ENCODE measurements around the gene TRIB2.

TRIB2 gene

DNA sequence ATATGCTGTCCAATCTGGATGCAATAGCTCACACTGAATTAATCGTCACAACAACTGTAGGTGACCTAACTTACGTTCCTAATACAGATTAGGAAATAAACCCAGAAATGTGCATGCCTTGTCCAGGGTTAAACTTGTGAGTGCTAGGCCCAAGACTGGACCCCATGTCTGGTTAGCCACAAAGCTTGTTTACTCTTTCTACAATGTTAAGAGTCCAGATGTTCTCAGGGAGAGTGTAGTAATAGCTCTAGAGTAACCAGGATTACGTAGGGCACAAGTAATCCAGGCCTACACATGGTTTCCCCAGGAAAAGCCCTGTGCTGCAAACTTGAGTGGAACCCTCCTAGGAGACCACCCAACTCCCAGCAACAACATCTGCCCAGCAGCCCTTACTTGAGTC lies 26.2 kb downstream of the TRIB2 start:
- DNase-seq (ENCODE audit: low spot score) = no peak

GRCh38 chr2:12750166-12750905 lies 33.6 kb downstream of the TRIB2 start:
- no peak for DNase-seq (ENCODE audit: low spot score)

- DNase-seq (ENCODE audit: low spot score) = no peak
Measured at GRCh38 chr2:12754643-12755042, 37.9 kb downstream of the TRIB2 start.

DNA sequence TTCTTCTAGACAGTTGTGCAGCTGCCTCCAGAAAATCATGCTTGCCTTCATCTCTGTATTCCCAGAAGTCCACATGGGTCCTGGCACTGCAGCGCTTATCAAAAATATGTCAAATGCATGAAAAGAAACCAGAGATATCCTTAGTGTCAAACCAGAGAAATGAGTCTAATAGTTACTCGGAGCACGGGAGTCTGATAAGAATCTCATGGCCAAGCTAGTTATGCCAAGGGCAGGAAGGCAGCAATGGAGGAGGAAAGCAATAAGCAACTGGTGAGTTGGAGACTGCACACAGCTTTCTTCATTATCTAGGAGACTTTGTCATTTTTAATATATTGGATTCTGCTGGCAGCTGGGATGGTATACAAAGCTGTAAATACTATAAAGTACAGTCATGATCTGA lies 38.6 kb downstream of the TRIB2 start:
- no peak for DNase-seq (ENCODE audit: low spot score)

- DNase-seq (ENCODE audit: low spot score) = no peak
Measured at GRCh38 chr2:12759248-12759647, 42.5 kb downstream of the TRIB2 start.

DNA sequence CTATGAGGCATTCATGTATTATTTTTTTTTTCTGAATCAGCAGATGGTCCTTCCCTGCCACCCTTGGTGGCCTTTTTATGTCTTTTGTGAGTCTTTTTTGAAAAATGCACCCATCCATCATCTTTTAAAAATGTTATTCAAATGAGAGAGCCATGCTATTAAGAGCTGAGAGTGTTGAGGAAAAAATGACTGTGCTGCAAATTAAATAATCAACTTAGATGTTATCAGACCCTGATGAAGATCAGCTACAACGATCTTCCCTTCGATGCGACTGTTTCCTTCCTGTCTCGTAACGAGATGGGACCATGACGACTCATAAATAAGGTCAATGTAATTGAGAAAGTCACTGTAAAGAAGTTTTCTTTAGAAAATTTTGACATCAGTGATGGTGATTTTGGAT lies 44.4 kb downstream of the TRIB2 start:
- no peak for DNase-seq (ENCODE audit: low spot score)

DNA sequence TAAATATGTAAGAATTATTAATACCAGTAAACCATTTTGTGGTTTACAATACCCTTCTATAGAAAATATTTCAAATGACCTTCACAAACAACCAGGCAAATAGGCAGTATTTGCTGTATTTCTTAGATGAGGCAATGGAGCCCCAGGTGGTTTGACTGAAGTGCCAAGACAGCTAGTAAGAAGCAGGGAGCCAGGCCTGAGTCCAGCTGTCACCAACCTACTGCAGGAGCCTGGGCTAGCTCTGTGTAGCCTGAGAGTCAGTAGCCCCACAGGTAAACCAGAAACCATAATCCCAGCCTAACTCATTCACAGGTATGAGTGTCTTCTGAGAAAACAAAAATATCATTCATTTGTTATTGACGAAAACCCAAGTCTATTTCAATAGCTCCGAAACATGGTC lies 45.6 kb downstream of the TRIB2 start:
- no peak for DNase-seq (ENCODE audit: low spot score)

DNA sequence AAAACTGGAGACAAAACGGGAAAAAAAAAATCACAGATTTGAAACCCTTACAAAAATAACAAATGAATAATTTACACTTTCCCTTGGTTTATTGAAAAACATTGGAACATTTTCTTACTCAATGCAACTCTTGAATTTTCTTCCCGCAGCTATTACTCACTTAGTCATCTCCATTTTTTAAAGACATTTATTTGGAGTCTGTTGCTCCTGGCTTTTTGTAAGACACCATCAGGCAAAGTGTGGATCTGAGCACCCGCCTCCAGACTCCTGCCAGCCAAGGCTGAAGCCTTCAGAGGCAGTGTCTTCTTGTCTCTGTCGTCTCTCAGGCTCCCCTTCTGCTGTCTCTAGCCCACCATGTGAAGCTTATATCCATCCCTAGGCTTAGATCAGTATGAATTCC lies 46.2 kb downstream of the TRIB2 start:
- no peak for DNase-seq (ENCODE audit: low spot score)

GRCh38 chr2:12763486-12763885 lies 46.8 kb downstream of the TRIB2 start:
- no peak for DNase-seq (ENCODE audit: low spot score)

- no peak for DNase-seq (ENCODE audit: low spot score)
Measured at GRCh38 chr2:12764075-12764730, 47.5 kb downstream of the TRIB2 start.

DNA sequence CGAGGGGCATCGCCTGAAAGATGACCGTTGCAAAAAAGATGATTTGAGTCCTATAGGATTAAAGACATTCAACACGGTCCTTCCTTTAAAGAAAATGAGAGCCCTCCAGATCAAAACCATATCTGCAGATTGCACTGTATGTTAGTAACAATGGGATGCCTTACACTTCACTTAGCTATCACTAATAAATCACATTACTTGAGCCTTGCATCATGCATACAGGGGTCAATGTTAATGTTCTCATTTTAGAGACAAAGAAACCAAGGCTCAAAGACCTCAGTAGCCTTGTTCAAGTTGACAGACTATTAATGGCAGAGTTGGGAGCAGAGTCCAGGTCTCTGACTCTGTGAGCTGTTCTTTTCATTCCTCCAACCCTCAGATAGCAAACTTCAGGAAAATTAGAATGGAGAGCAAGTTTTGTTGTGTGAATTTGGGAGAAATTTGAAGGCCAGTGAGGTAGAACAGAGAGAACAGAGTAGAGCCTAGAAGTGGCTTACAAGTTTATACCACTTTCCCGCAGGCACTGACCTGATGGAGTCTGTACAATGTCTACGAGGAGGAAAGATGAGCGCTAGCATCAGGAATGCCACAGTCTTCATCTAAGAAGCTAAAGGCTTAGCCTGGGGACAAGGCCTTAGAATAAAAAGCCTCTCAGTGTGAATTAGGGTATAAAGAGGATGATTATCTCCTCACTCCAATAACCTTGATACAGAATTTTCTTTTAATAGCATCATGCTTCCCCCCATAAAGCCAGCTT lies 48.3 kb downstream of the TRIB2 start:
- DNase-seq (ENCODE audit: low spot score) = no peak

DNA sequence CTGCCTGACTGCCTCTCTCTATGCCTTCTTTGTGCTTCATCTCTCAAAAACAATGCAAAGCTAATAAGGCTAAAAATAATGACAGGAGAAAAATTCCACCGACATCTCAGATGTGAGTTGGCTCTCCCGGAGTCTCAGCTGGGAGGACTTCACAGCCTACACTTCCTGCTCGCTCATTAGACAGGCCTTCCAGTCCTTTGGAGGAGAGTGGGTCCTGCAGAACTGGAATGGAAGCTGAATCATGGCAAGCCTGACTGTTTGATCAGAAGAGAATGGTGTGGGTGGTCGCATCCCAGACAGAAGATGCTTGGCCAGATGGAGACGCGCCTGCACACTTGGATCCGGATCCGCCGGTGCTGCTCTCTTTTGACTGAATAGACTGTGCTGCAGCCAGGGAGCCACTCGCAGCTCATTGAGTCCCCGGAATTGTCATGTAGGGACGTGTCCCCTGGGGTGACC lies 49.7 kb downstream of the TRIB2 start:
- no peak for DNase-seq (ENCODE audit: low spot score)

DNA sequence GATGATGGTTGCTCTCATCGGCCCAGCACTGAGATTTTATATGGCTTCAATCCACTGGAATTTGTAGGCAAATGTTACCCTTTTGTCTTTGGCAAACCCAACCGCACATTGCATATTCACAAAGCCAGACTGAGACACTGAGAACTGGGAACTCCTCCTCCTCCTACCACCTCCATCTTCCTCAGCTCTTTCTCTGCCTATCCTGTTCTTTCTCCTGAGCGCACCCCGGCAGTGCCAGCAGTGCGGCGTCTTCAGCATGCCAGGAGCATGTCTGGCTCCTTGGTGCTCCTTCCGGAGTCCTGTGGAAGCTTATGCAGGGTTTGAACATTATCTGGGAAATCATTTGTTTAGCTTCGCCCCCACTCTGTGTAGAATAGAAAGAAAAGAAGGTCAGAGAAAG lies 50.8 kb downstream of the TRIB2 start:
- DNase-seq (ENCODE audit: low spot score) = no peak

GRCh38 chr2:12767996-12768624 lies 51.4 kb downstream of the TRIB2 start:
- DNase-seq (ENCODE audit: low spot score) = no peak

DNA sequence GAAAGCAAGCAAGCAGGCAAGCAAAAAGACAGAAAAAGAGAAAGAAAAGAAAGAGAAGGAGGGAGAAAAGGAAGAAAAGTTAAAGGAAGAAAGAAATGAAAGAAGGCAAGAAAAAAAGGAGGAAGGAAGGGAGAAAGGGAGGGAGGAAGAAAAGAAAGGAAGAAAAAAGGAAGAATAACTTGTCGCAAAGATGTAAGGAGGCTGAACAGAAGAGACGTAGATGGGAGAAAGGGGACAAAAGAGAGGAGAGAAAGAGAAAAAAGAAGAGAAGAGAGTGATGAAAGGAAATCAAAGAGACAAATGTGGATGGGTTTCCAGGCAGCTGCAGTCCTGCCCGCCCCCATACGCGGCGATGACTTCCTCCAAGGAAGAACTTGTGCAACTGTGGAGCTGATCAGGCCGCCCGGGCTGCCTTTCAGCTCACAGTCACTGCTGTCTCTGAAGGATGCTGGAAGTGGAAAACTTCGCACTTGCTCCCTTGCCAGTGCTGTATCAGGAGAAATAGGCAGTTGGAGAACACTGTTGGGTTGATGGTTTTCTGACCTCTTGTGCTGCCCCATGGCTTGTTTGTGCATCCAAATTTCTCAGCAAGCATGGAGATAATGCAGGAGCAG lies 52.9 kb downstream of the TRIB2 start:
- DNase-seq (ENCODE audit: low spot score) = no peak

GRCh38 chr2:12770300-12770968 lies 53.7 kb downstream of the TRIB2 start:
- DNase-seq (ENCODE audit: low spot score) = no peak

GRCh38 chr2:12771154-12771553 lies 54.4 kb downstream of the TRIB2 start:
- no peak for DNase-seq (ENCODE audit: low spot score)

- DNase-seq (ENCODE audit: low spot score) = no peak
Measured at GRCh38 chr2:12773586-12774394, 57.1 kb downstream of the TRIB2 start.

- no peak for DNase-seq (ENCODE audit: low spot score)
Measured at GRCh38 chr2:12774395-12774727, 57.6 kb downstream of the TRIB2 start.

GRCh38 chr2:12776521-12776961 lies 59.8 kb downstream of the TRIB2 start:
- DNase-seq (ENCODE audit: low spot score) = no peak

GRCh38 chr2:12778369-12778768 lies 61.6 kb downstream of the TRIB2 start:
- no peak for DNase-seq (ENCODE audit: low spot score)
